Endothelial cell of umbilical vein (primary cell): Measurements from ENCODE around the gene AKAP12.
"Not testable (repeated sequence)": the region's sequence is repeated elsewhere in the genome, so short reads cannot be mapped to it uniquely, and the experiment has no call there.

Experiments
- EZH2 ChIP-seq: IDR thresholded peaks from 2 replicates; pipeline ENCODE4 v1.6.1; 2012; ENCODE audit warnings: borderline replicate concordance, low read depth, mild to moderate bottlenecking, moderate library complexity, low read length, inconsistent platforms; ENCODE audit not compliant: severe bottlenecking
- POLR2AphosphoS5 ChIP-seq: IDR thresholded peaks from 2 replicates; pipeline ENCODE4 v1.6.1; 2012; ENCODE audit warnings: low read depth, mild to moderate bottlenecking, control low read depth, low read length, moderate library complexity; ENCODE audit not compliant: insufficient read depth

GRCh38 chr6:151342750-151343149 is 103.0 kb downstream of the AKAP12 start:
- peak; percentile 11 for TF ChIP-seq POLR2AphosphoS5
- not testable (repeated sequence) for TF ChIP-seq EZH2
